ENCODE measurements around the gene RABGGTA.

Gene RABGGTA

GRCh38 chr14:24307156-24307574, 35.8 kb upstream of the RABGGTA start:
- DNase-seq (ENCODE audit: low read depth in 3 of 3, low spot score in 1 of 3), result no peak

- no peak for DNase-seq (ENCODE audit: low read depth in 3 of 3, low spot score in 1 of 3)
Measured at GRCh38 chr14:24304019-24304387, 32.6 kb upstream of the RABGGTA start.

GRCh38 chr14:24300326-24300980, 29.1 kb upstream of the RABGGTA start:
- DNase-seq (ENCODE audit: low read depth in 3 of 3, low spot score in 1 of 3), result no peak

GRCh38 chr14:24299255-24300191, 28.1 kb upstream of the RABGGTA start, which contains the start of the genes DHRS1 and NOP9:
Gene DHRS1, minus strand, starts transcription at chr14:24299780. Its CDS starts 674 bp downstream, at chr14:24299106.
Gene NOP9, plus strand, starts transcription at chr14:24299850. Its CDS starts 105 bp downstream, at chr14:24299955.
- peak; percentile 70 to 96 (median 84) for DNase-seq (ENCODE audit: low read depth in 3 of 3, low spot score in 1 of 3)

- DNase-seq (ENCODE audit: low read depth in 3 of 3, low spot score in 1 of 3), result no peak
Measured at GRCh38 chr14:24298892-24299254, 27.5 kb upstream of the RABGGTA start.

GRCh38 chr14:24297190-24297964, 26.0 kb upstream of the RABGGTA start:
- no peak for DNase-seq (ENCODE audit: low read depth in 3 of 3, low spot score in 1 of 3)

GRCh38 chr14:24296341-24297157, 25.2 kb upstream of the RABGGTA start:
- DNase-seq (ENCODE audit: low read depth in 3 of 3, low spot score in 1 of 3), result peak in 2 of 3 donors; percentile 45 to 49

- no peak for DNase-seq (ENCODE audit: low read depth in 3 of 3, low spot score in 1 of 3)
Measured at GRCh38 chr14:24293525-24293924, 22.1 kb upstream of the RABGGTA start.

- no peak for DNase-seq (ENCODE audit: low read depth in 3 of 3, low spot score in 1 of 3)
Measured at GRCh38 chr14:24292118-24292807, 20.9 kb upstream of the RABGGTA start.

- DNase-seq (ENCODE audit: low read depth in 3 of 3, low spot score in 1 of 3), result no peak
Measured at GRCh38 chr14:24291446-24292117, 20.2 kb upstream of the RABGGTA start.

- DNase-seq (ENCODE audit: low read depth in 3 of 3, low spot score in 1 of 3), result no peak
Measured at GRCh38 chr14:24290746-24291145, 19.3 kb upstream of the RABGGTA start.

- no peak for DNase-seq (ENCODE audit: low read depth in 3 of 3, low spot score in 1 of 3)
Measured at GRCh38 chr14:24289649-24290280, 18.4 kb upstream of the RABGGTA start.

GRCh38 chr14:24286996-24287395, 15.6 kb upstream of the RABGGTA start:
- DNase-seq (ENCODE audit: low read depth in 3 of 3, low spot score in 1 of 3), result no peak

- DNase-seq (ENCODE audit: low read depth in 3 of 3, low spot score in 1 of 3), result no peak
Measured at GRCh38 chr14:24285351-24285750, 14.0 kb upstream of the RABGGTA start.

GRCh38 chr14:24284501-24285035, 13.2 kb upstream of the RABGGTA start:
- no peak for DNase-seq (ENCODE audit: low read depth in 3 of 3, low spot score in 1 of 3)

GRCh38 chr14:24283796-24284460, 12.5 kb upstream of the RABGGTA start:
- no peak for DNase-seq (ENCODE audit: low read depth in 3 of 3, low spot score in 1 of 3)

GRCh38 chr14:24282736-24283135, 11.3 kb upstream of the RABGGTA start:
- DNase-seq (ENCODE audit: low read depth in 3 of 3, low spot score in 1 of 3), result no peak

GRCh38 chr14:24281636-24282035, 10.2 kb upstream of the RABGGTA start:
- DNase-seq (ENCODE audit: low read depth in 3 of 3, low spot score in 1 of 3), result no peak

Data from stimulated activated CD4-positive, alpha-beta T cell treated with anti-CD3 and anti-CD28 coated beads, TNF-alpha, amount 100 ng/mL, for 1 hour (primary cell).